ENCODE data around the gene CEP295NL. TPM values are rescaled to one million over a fixed set of nuclear protein-coding genes. Genes with fewer than 3 reads are reported as not detected.
"Not testable (repeated sequence)": the region's sequence is repeated elsewhere in the genome, so short reads cannot be mapped to it uniquely, and the experiment has no call there.

CEP295NL gene
- total and polyA plus RNA-seq, 2 of the 8 experiments (the other 6 are each of a cell fraction or from before 2014, with no cell fraction given), result 0.06 to 2.0 TPM

DNA sequence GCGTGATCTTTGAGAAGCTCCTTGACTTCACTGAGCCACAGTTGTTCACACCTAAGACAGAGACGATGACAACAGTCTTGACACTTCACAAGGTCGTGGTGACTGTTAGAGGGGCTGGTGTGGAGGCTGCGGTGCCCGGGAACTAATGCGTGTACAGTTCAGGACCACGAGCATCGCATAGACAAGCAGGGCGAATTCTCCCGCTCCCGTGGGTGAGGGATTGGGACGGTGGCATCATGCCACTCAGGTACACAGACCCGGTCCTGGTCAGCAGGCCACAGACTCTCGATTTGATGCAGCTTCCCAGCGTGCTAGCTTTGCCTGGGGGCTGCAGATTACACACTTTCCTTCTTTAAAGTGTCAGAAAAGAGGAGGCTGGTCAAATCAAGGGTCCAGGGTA is 24.7 kb downstream of the CEP295NL start (continued):
- TF ChIP-seq BACH1 (IDR thresholded peaks at IDR 0.05; ENCODE audit: low read length), result no peak
- TF ChIP-seq CHD2 (IDR thresholded peaks at IDR 0.05; ENCODE audit: low read length), result no peak
- TF ChIP-seq POLR2AphosphoS5 (IDR thresholded peaks at IDR 0.05; ENCODE audit: low read depth, low read length), result no peak
- no peak for TF ChIP-seq JUND (IDR thresholded peaks at IDR 0.05; ENCODE audit: low read length)
- TF ChIP-seq YY1 (IDR thresholded peaks at IDR 0.05; ENCODE audit: low read depth, low read length), result no peak
- no peak for TF ChIP-seq E2F6 (IDR thresholded peaks at IDR 0.05)

GRCh38 chr17:78876954-78877517 is 26.0 kb downstream of the CEP295NL start:
- H3K18ac ChIP-seq (ENCODE audit: extremely low read depth, low read length); H3K4ac ChIP-seq (replicated peaks; ENCODE audit: insufficient read length, low read depth, low read length); H4K20me1 ChIP-seq (replicated peaks in 1 of 2; ENCODE audit: control insufficient read depth in 1 of 2, insufficient read depth in 2 of 2, low read length in 2 of 2); H3K79me1 ChIP-seq (ENCODE audit: low read depth, low read length); H3K23me2 ChIP-seq (ENCODE audit: low read depth, low read length); H3K56ac ChIP-seq (replicated peaks; ENCODE audit: insufficient read length, low read depth, low read length); FAIRE-seq; H3K14ac ChIP-seq (ENCODE audit: insufficient read length); H4K91ac ChIP-seq (replicated peaks; ENCODE audit: insufficient read length, low read length); H3K27ac ChIP-seq (ENCODE audit: low read depth, low read length); H3K36me3 ChIP-seq (ENCODE audit: control insufficient read depth in 2 of 4, insufficient read depth in 4 of 4, low read length in 3 of 4); H2BK12ac ChIP-seq (ENCODE audit: low read depth, low read length); H3K9me3 ChIP-seq (ENCODE audit: insufficient read depth in 2 of 2, low read depth in 1 of 2, low read length in 1 of 2); H3K4me2 ChIP-seq (ENCODE audit: insufficient read depth in 1 of 2, low read depth in 2 of 2, low read length in 2 of 2); H3K27me3 ChIP-seq (replicated peaks in 1 of 4; ENCODE audit: control insufficient read depth in 3 of 4, extremely low read depth in 1 of 4, insufficient read depth in 3 of 4, low read length in 3 of 4); H2BK20ac ChIP-seq (ENCODE audit: low read length); H4K5ac ChIP-seq (ENCODE audit: insufficient read length, low read depth, low read length); H2BK15ac ChIP-seq (ENCODE audit: low read length); H4K8ac ChIP-seq (ENCODE audit: extremely low read depth, insufficient read depth, low read length); POLR2A ChIA-PET (ENCODE audit: partially characterized antibody); H3K79me2 ChIP-seq (ENCODE audit: control insufficient read depth in 1 of 2, insufficient read depth in 2 of 2, low read length in 2 of 2); H2BK5ac ChIP-seq (ENCODE audit: low read depth, low read length); H2BK120ac ChIP-seq (replicated peaks; ENCODE audit: low read depth, low read length); H2AFZ ChIP-seq (ENCODE audit: low read length); H3K23ac ChIP-seq (ENCODE audit: insufficient read length); H3K9ac ChIP-seq (replicated peaks in 1 of 4; ENCODE audit: extremely low read depth in 1 of 4, low read depth in 3 of 4, low read length in 3 of 4); DNase-seq (ENCODE audit: low read depth in 1 of 2, low spot score in 2 of 2); H2AK5ac ChIP-seq (ENCODE audit: low read depth, low read length); H3K4me3 ChIP-seq (ENCODE audit: extremely low read depth in 1 of 4, insufficient read depth in 2 of 4, low read depth in 3 of 4, low read length in 4 of 4): not testable (repeated sequence)
- H3K4me1 ChIP-seq (replicated peaks in 1 of 4; ENCODE audit: control insufficient read depth in 3 of 4, insufficient read depth in 4 of 4, low read length in 3 of 4), result peaks cover 0 to 12% (median 2%) of the 10 kb centered on the region in 4 experiments; a peak in 3 of 7 replicates
- CTCF ChIA-PET (ENCODE audit: partially characterized antibody), result interaction anchor here (0.9 to 6.3 kb wide), 5 partner anchors 11 to 168 kb away, joined by 3 to 30 read pairs (median 4); no protein-coding TSS in a partner anchor
- 96% methylated on average over 8 of the region's 8 CpGs; no CpG with 5 or more reads in 1 of the 2 experiments for WGBS, 2 experiments (ENCODE audit: extremely low coverage in 1 of 2, insufficient coverage in 1 of 2, insufficient read length in 1 of 2, insufficient replicate concordance in 2 of 2, low coverage in 1 of 2, low lambda C conversion rate in 2 of 2, missing lambda C conversion rate in 1 of 2)

Measured in H1 (cell line).